Activated CD4-positive, alpha-beta T cell treated with anti-CD3 and anti-CD28 coated beads, Interleukin-2, amount 10 ng/mL, durations not matched to agents 7 days and 5 days (primary cell): ENCODE measurements around the gene SORCS2. TPM values are rescaled to one million over a fixed set of nuclear protein-coding genes. Genes with fewer than 3 reads are reported as not detected.

Experiments
- CTCF ChIA-PET: fragments of 350-600 bp; sonication (Branson Sonifier 250); formaldehyde crosslinking; loops from one replicate; lab custom pipeline; 2021; ENCODE audit warnings: antibody characterized with exemption; lab: Charles Lee
- POLR2A ChIA-PET: fragments of 350-600 bp; sonication (Branson Sonifier 250); formaldehyde crosslinking; loops from one replicate; lab custom pipeline; 2021; ENCODE audit warnings: antibody characterized with exemption; lab: Charles Lee
- DNase-seq: peaks from one replicate; pipeline ENCODE4 v3.0.0-alpha.2; 2020
- H3K27ac Mint-ChIP-seq: one replicate; pipeline ENCODE4 v1.8.0; 2021; ENCODE audit warnings: mild to moderate bottlenecking, moderate library complexity, mixed read lengths
- H3K27me3 Mint-ChIP-seq: one replicate; pipeline ENCODE4 v1.8.0; 2021; ENCODE audit warnings: mixed read lengths
- H3K36me3 Mint-ChIP-seq: one replicate; pipeline ENCODE4 v1.8.0; 2021; ENCODE audit warnings: low read depth, mixed read lengths
- H3K4me1 Mint-ChIP-seq: one replicate; pipeline ENCODE4 v1.8.0; 2021; ENCODE audit warnings: mixed read lengths
- H3K4me3 Mint-ChIP-seq: one replicate; pipeline ENCODE4 v1.8.0; 2021; ENCODE audit warnings: mild to moderate bottlenecking, moderate library complexity, mixed read lengths
- H3K9me3 Mint-ChIP-seq: one replicate; pipeline ENCODE4 v1.8.0; 2021; ENCODE audit warnings: mixed read lengths
- total RNA-seq, 2 experiments: library from RNA; stranded (reverse); gene quantifications; one replicate each; pipeline ENCODE4 v1.2.3, GENCODE V29; 2021

Gene SORCS2
- total RNA-seq, 2 experiments from 2014 or later = not detected

DNA sequence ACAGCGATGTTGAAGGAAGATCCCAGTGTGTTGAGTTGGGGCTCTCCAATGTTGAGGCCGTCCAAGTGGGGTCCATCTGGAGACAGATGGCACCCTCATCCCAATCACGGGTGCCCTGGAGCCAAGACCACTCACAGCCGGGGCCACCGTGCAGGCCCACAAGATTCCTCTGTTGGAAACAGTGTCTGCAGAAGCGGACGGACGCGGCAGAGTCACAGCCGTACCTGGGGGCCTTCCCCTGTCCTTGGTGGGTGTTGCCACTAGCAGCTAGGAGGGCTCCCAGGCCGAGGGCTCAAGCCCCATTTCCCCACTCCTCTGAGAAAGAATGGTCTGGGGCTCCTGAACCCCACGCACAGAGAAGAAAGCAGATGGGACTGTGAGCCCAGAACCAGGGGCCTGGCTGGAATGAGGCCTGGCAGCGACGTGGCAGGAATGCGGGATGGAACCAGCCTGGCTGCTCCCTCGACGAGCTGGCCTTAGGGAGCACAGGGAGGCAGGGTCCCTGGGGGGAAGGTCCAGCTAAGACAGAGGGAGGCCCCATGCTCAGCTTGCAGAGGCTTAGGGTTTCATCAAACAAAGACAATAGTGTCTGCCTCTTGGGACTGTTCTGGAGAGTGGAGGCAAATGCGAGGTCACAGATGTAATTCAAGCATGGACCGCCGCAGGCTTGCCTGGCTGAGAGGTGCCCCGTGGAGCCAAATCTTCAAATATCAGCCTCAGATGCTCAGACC, 518.4 kb downstream of the SORCS2 start:
- no peak for DNase-seq

DNA sequence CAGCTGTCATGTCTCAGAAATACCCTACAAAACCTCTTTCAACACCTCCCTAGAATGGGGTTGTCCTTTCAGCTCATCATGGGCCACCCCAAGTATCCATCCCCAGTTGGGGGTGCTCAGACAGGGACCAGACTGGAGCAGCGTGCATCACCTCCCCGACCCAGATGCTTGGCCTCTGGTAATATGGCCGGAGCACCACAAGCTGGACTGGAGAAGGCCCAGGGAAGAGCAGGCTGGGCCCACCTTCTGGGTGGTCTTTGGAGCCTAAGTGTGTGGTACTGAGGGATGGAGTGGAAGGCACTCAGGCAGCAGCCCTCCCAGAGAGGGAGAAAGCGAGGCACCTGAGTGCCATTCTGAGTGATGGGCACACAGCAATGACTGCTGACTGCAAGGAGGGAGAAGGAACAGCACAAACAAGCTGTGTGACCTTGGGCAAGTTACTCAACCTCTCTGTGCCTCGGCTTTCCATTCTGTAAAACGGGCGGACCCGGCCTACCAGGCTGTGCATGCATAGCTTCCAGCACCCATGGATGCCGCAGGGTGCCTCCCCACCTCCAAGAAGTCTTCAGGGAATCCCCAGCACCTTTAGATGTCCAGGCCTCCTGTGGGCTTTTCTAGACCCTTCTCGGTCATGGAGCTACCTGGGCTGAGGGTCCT, 519.1 kb downstream of the SORCS2 start:
- H3K27me3 Mint-ChIP-seq = no peaks in the 10 kb centered on the region
- no peak for DNase-seq
- no peaks in the 10 kb centered on the region for H3K36me3 Mint-ChIP-seq
- H3K4me1 Mint-ChIP-seq = no peaks in the 10 kb centered on the region
- H3K4me3 Mint-ChIP-seq = no peak overlapping the region
- H3K9me3 Mint-ChIP-seq = no peaks in the 10 kb centered on the region
- no peak overlapping the region for H3K27ac Mint-ChIP-seq
- ChIA-PET CTCF (interaction anchor here (0.6 kb wide), 1 partner anchor 125 kb away, joined by 3 read pairs; no protein-coding TSS in a partner anchor), POLR2A (no interaction called here)

More for the DNA sequence above, 518.4 kb downstream of the SORCS2 start:
- ChIA-PET CTCF (no interaction called here), POLR2A (no interaction called here)
- H3K36me3 Mint-ChIP-seq = no peaks in the 10 kb centered on the region
- H3K27me3 Mint-ChIP-seq = no peaks in the 10 kb centered on the region
- no peaks in the 10 kb centered on the region for H3K4me1 Mint-ChIP-seq
- no peak overlapping the region for H3K4me3 Mint-ChIP-seq
- no peaks in the 10 kb centered on the region for H3K9me3 Mint-ChIP-seq
- H3K27ac Mint-ChIP-seq = no peak overlapping the region

DNA sequence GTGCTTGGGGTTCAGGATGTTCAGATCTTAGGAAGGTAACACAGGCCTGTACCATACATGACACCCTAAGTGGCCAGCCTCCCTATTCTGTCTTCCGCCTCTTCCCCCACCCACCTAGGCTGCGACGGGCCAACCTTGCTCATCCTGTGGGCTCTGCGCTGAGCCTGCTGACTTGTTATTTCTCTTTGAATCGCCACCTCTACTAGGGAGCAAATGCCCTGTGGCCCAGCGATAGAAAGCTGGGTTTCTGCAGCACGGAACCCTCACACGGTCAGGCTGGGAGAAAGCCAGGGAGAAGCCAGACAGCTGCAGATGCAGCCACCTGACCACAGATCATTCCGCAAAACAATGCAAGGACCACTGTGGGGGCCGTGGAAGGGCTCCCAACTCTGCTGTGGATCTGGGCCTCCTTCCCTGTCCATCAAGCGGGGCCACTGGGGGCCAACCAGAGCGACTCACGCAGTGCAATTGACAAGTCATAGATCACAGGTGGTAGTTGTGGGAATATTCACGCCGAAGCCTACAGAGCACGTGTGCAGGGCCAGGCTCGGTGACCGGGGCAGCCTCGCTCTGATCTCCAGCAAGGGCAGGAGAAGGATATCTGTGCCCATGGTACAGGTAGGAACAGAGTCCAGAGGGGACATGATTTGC, 519.8 kb downstream of the SORCS2 start:
- H3K9me3 Mint-ChIP-seq = no peaks in the 10 kb centered on the region
- no peak overlapping the region for H3K4me3 Mint-ChIP-seq
- H3K27me3 Mint-ChIP-seq = no peaks in the 10 kb centered on the region
- H3K27ac Mint-ChIP-seq = no peak overlapping the region
- H3K36me3 Mint-ChIP-seq = no peaks in the 10 kb centered on the region
- POLR2A ChIA-PET = no interaction called here
- no peak for DNase-seq
- CTCF ChIA-PET = interaction anchor here (0.6 kb wide), 1 partner anchor 125 kb away, joined by 3 read pairs; no protein-coding TSS in a partner anchor
- H3K4me1 Mint-ChIP-seq = no peaks in the 10 kb centered on the region

- H3K27me3 Mint-ChIP-seq = no peaks in the 10 kb centered on the region
- no peaks in the 10 kb centered on the region for H3K36me3 Mint-ChIP-seq
- CTCF ChIA-PET = interaction anchor here (1.2 kb wide), 1 partner anchor 11 kb away, joined by 4 read pairs; no protein-coding TSS in a partner anchor
- H3K27ac Mint-ChIP-seq = no peak overlapping the region
- DNase-seq = no peak
- no peak overlapping the region for H3K4me3 Mint-ChIP-seq
- no peaks in the 10 kb centered on the region for H3K4me1 Mint-ChIP-seq
- POLR2A ChIA-PET = no interaction called here
- no peaks in the 10 kb centered on the region for H3K9me3 Mint-ChIP-seq
Measured at GRCh38 chr4:7713757-7714156, 521.4 kb downstream of the SORCS2 start.

- Mint-ChIP-seq H3K27ac (no peak overlapping the region), H3K27me3 (no peaks in the 10 kb centered on the region), H3K36me3 (no peaks in the 10 kb centered on the region), H3K9me3 (no peaks in the 10 kb centered on the region), H3K4me1 (no peaks in the 10 kb centered on the region), H3K4me3 (no peak overlapping the region)
- POLR2A ChIA-PET = no interaction called here
- CTCF ChIA-PET = no interaction called here
- no peak for DNase-seq
Measured at GRCh38 chr4:7714176-7714575, 521.8 kb downstream of the SORCS2 start.

- Mint-ChIP-seq H3K27ac (no peak overlapping the region), H3K36me3 (no peaks in the 10 kb centered on the region), H3K4me1 (no peaks in the 10 kb centered on the region), H3K4me3 (no peak overlapping the region), H3K9me3 (no peaks in the 10 kb centered on the region), H3K27me3 (no peaks in the 10 kb centered on the region)
- POLR2A ChIA-PET = no interaction called here
- no peak for DNase-seq
- CTCF ChIA-PET = no interaction called here
Measured at GRCh38 chr4:7714738-7715137, 522.4 kb downstream of the SORCS2 start.

DNA sequence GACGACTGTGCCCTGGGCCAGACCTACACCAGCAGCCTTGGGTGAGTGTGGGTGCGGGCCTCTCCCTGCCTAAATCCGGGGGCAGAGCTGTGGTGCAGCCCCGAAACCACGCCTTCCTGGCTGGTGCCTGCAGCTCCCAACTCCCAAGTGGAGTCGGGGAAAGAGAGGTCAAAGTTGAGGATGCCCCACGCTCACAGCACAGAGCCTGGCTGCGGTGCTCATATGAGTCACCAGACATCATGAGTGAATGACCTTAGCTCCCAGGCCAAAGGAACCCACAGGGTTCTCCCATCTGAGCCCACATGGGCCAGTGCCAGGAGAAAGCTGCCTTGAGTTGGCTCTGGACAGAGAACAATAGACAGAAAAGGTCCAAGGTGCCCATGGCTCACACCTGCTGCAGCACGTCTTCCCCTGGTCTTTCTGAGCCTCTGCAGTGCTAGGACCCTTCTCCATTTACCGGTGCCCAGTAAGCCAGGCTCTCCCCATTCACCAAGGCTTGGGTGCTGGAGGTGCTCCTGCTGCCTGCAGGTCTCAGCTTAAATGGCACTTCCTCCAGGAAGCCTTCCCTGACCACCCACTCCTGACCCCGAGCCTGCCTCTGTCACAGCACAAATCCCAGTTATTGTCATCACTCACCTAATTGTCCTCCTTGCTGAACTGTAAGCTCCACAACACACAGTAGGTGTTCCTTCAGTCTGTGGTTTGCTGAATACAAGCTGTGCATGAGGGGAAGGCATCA, 523.1 kb downstream of the SORCS2 start:
- no peaks in the 10 kb centered on the region for H3K9me3 Mint-ChIP-seq

DNA sequence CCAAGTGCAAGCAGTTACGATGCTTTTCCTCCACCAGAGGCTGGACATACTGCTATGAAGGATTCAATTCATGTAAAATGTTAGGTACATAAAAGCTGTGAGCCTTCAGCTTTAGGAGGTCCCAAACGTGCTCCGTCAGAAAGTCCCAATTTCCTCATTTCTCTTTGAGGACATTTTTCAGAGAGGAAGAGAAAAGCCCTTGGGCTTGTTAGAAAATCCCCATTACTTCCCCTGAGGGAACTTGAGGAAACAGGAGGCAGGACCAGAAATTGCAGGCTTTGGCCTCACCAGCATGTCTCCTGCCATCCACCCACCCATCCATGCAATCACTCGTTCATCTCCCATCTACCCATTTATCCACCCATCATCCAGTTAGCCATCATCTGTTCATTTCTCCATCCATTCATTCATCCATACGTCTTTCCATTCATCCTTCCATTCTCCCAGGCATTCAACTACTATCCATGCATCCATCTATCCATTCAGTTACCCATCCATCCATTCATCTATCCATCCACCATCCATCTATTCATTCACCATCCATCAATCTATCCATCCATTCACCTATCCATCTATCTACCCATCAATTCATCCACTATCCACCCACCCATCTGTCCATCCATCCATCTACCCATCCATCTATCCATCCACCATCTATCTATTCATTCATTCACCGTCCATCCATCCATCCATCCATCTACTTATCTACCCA, 523.8 kb downstream of the SORCS2 start:
- Mint-ChIP-seq H3K36me3 (no peaks in the 10 kb centered on the region), H3K27ac (no peak overlapping the region), H3K4me3 (no peak overlapping the region), H3K9me3 (no peaks in the 10 kb centered on the region), H3K27me3 (no peaks in the 10 kb centered on the region), H3K4me1 (no peaks in the 10 kb centered on the region)
- ChIA-PET CTCF (no interaction called here), POLR2A (no interaction called here)
- DNase-seq = no peak

More for the DNA sequence above, 523.1 kb downstream of the SORCS2 start:
- H3K36me3 Mint-ChIP-seq = no peaks in the 10 kb centered on the region
- no peak overlapping the region for H3K4me3 Mint-ChIP-seq
- POLR2A ChIA-PET = no interaction called here
- H3K27ac Mint-ChIP-seq = no peak overlapping the region
- CTCF ChIA-PET = no interaction called here
- no peaks in the 10 kb centered on the region for H3K27me3 Mint-ChIP-seq
- no peaks in the 10 kb centered on the region for H3K4me1 Mint-ChIP-seq
- no peak for DNase-seq

GRCh38 chr4:7717161-7717560, 524.8 kb downstream of the SORCS2 start:
- Mint-ChIP-seq H3K4me1 (no peaks in the 10 kb centered on the region), H3K4me3 (no peak overlapping the region), H3K27me3 (no peaks in the 10 kb centered on the region), H3K36me3 (no peaks in the 10 kb centered on the region), H3K27ac (no peak overlapping the region), H3K9me3 (no peaks in the 10 kb centered on the region)
- ChIA-PET POLR2A (no interaction called here), CTCF (no interaction called here)
- DNase-seq = no peak

DNA sequence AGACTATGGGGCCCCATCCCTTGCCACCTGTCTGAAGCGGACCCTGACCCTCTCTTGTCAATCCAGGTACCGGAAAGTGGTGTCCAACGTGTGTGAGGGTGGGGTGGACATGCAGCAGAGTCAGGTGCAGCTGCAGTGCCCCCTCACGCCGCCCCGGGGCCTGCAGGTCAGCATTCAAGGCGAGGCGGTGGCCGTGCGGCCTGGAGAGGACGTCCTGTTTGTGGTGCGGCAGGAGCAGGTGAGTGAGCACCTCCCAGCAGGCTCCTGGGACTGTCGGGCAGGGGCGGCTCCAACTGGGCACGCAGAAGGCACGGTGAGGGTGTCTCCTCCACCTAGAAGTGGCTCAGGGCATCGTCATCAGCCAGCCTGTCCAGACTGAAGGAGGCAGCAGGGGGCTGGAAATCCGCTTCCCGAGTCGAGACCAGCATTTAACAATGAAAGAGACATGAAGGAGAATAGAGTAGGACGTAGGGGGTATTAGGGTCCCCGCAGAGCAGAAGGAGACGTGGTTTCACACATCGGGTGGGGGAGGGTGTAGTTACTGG, 525.7 kb downstream of the SORCS2 start:
- H3K27ac Mint-ChIP-seq = no peak overlapping the region
- ChIA-PET POLR2A (no interaction called here), CTCF (no interaction called here)
- H3K4me3 Mint-ChIP-seq = no peak overlapping the region
- no peaks in the 10 kb centered on the region for H3K36me3 Mint-ChIP-seq
- DNase-seq = no peak
- H3K4me1 Mint-ChIP-seq = no peaks in the 10 kb centered on the region
- H3K27me3 Mint-ChIP-seq = peaks cover 2% of the 10 kb centered on the region
- no peaks in the 10 kb centered on the region for H3K9me3 Mint-ChIP-seq

DNA sequence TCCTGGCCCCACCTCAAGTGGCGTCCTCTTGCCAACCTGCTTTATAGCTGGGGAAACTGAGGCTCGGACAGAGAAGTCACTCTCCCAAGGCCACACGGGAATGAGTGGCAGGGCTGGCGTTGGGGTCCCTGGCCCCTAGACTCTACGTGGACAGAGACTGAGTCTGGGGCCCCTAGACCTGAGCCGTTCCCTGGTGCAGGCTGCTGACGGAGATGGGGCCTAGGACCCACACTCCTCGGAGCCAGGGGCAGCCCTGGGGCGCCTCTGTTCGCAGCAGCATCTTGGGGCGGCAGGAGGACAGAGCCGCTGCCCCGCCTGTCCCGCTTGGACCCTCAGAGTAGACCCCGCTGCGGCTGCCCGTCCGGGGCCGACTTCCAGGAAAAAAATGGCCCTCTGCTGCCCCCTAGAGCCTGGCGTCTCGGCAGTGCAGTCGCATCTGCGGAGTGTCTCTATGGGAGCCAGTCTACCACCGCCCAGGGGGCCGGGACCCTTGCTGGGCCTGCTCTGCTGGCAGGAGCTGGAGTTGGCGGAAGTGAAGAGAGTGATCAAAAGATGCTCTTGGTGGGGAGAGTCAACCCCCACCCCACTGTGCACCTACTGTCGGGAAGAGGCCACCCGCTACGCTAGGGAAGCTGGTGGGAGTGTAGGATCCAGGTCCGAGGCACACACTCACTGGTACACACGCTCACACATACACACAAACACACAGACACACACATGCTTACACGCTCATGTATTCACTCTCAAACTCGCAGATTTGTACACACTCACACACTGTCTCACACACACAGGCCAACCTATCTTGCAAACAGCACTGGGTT, 527.2 kb downstream of the SORCS2 start:
- peaks cover 2% of the 10 kb centered on the region for H3K27me3 Mint-ChIP-seq

More for the DNA sequence above, 527.2 kb downstream of the SORCS2 start:
- H3K9me3 Mint-ChIP-seq = no peaks in the 10 kb centered on the region
- no peak overlapping the region for H3K4me3 Mint-ChIP-seq
- no peak overlapping the region for H3K27ac Mint-ChIP-seq
- peak; percentile 65 for DNase-seq
- ChIA-PET POLR2A (no interaction called here), CTCF (interaction anchor here (1.0 kb wide), 1 partner anchor 10 kb away, joined by 3 read pairs; no protein-coding TSS in a partner anchor)
- H3K4me1 Mint-ChIP-seq = no peaks in the 10 kb centered on the region
- H3K36me3 Mint-ChIP-seq = no peaks in the 10 kb centered on the region
